ENCODE data around the gene AIDA. TPM values are rescaled to one million over a fixed set of nuclear protein-coding genes. Genes with fewer than 3 reads are reported as not detected.
"Not testable (repeated sequence)": the region's sequence is repeated elsewhere in the genome, so short reads cannot be mapped to it uniquely, and the experiment has no call there.

AIDA gene
- total RNA-seq, 6 experiments from 2014 or later: 87.1 to 112 (median 103) TPM

GRCh38 chr1:222696741-222697140, 15.6 kb downstream of the AIDA start:
- TF ChIP-seq CTCF (IDR thresholded peaks at IDR 0.05): no peak
- no peak for DNase-seq
- Mint-ChIP-seq H3K36me3 (ENCODE audit: low read depth) (peaks cover 10% of the 10 kb centered on the region; the same call in 1 of the 2 replicates), H3K9me3 (no peaks in the 10 kb centered on the region), H3K4me3 (no peak overlapping the region), H3K4me1 (ENCODE audit: low read depth) (peaks cover 10% of the 10 kb centered on the region), H3K27me3 (ENCODE audit: insufficient read depth) (no peaks in the 10 kb centered on the region), H3K27ac (no peak overlapping the region)

- no peak for DNase-seq
- Mint-ChIP-seq H3K27me3 (ENCODE audit: insufficient read depth) (no peaks in the 10 kb centered on the region), H3K9me3 (no peaks in the 10 kb centered on the region), H3K4me1 (ENCODE audit: low read depth) (peaks cover 10% of the 10 kb centered on the region), H3K4me3 (no peak overlapping the region), H3K36me3 (ENCODE audit: low read depth) (peaks cover 7% of the 10 kb centered on the region; the same call in 1 of the 2 replicates), H3K27ac (no peak overlapping the region)
- TF ChIP-seq CTCF (IDR thresholded peaks at IDR 0.05): no peak
These were observed 17.4 kb downstream of the AIDA start for GRCh38 chr1:222694927-222695326.

GRCh38 chr1:222691016-222691415, 21.3 kb downstream of the AIDA start:
- H3K27me3 Mint-ChIP-seq (ENCODE audit: insufficient read depth): no peaks in the 10 kb centered on the region
- no peak overlapping the region for H3K27ac Mint-ChIP-seq
- DNase-seq: no peak
- H3K4me1 Mint-ChIP-seq (ENCODE audit: low read depth): no peaks in the 10 kb centered on the region
- peaks cover 8% of the 10 kb centered on the region for H3K36me3 Mint-ChIP-seq (ENCODE audit: low read depth)
- no peak for TF ChIP-seq CTCF (IDR thresholded peaks at IDR 0.05)
- no peaks in the 10 kb centered on the region for H3K9me3 Mint-ChIP-seq
- H3K4me3 Mint-ChIP-seq: no peak overlapping the region

- TF ChIP-seq CTCF (IDR thresholded peaks at IDR 0.05): no peak
- Mint-ChIP-seq H3K27me3 (ENCODE audit: insufficient read depth) (no peaks in the 10 kb centered on the region), H3K4me1 (ENCODE audit: low read depth) (no peaks in the 10 kb centered on the region), H3K9me3 (no peaks in the 10 kb centered on the region), H3K4me3 (no peak overlapping the region), H3K27ac (no peak overlapping the region), H3K36me3 (ENCODE audit: low read depth) (peaks cover 13% of the 10 kb centered on the region)
- DNase-seq: no peak
These were observed 32.2 kb downstream of the AIDA start for GRCh38 chr1:222680080-222680479.

GRCh38 chr1:222670110-222670509, 42.2 kb downstream of the AIDA start:
- H3K4me1 Mint-ChIP-seq (ENCODE audit: low read depth): peaks cover 38% of the 10 kb centered on the region
- H3K9me3 Mint-ChIP-seq: no peaks in the 10 kb centered on the region
- DNase-seq: no peak
- no peak for TF ChIP-seq CTCF (IDR thresholded peaks at IDR 0.05)
- H3K27me3 Mint-ChIP-seq (ENCODE audit: insufficient read depth): no peaks in the 10 kb centered on the region
- no peak overlapping the region for H3K4me3 Mint-ChIP-seq
- H3K27ac Mint-ChIP-seq: peak overlapping the region; percentile 26
- peaks cover 40% of the 10 kb centered on the region for H3K36me3 Mint-ChIP-seq (ENCODE audit: low read depth)

GRCh38 chr1:222669107-222669506, 43.2 kb downstream of the AIDA start:
- H3K4me1 Mint-ChIP-seq (ENCODE audit: low read depth): peaks cover 39% of the 10 kb centered on the region
- DNase-seq; H3K27me3 Mint-ChIP-seq (ENCODE audit: insufficient read depth); H3K4me3 Mint-ChIP-seq; H3K27ac Mint-ChIP-seq; H3K9me3 Mint-ChIP-seq: not testable (repeated sequence)
- H3K36me3 Mint-ChIP-seq (ENCODE audit: low read depth): peaks cover 36% of the 10 kb centered on the region

- Mint-ChIP-seq H3K36me3 (ENCODE audit: low read depth) (peaks cover 36% of the 10 kb centered on the region), H3K27ac (peak overlapping the region; percentile 40), H3K4me1 (ENCODE audit: low read depth) (peaks cover 39% of the 10 kb centered on the region)
- not testable (repeated sequence) for H3K9me3 Mint-ChIP-seq; DNase-seq; H3K27me3 Mint-ChIP-seq (ENCODE audit: insufficient read depth); H3K4me3 Mint-ChIP-seq
These were observed 44.1 kb downstream of the AIDA start for GRCh38 chr1:222668184-222668583.

Data from HFFc6 (cell line).